ENCODE measurements around the gene NXPH1. TPM values are rescaled to one million over a fixed set of nuclear protein-coding genes. Genes with fewer than 3 reads are reported as not detected.

The NXPH1 gene
- total and polyA plus RNA-seq, 10 donors: not detected

DNA sequence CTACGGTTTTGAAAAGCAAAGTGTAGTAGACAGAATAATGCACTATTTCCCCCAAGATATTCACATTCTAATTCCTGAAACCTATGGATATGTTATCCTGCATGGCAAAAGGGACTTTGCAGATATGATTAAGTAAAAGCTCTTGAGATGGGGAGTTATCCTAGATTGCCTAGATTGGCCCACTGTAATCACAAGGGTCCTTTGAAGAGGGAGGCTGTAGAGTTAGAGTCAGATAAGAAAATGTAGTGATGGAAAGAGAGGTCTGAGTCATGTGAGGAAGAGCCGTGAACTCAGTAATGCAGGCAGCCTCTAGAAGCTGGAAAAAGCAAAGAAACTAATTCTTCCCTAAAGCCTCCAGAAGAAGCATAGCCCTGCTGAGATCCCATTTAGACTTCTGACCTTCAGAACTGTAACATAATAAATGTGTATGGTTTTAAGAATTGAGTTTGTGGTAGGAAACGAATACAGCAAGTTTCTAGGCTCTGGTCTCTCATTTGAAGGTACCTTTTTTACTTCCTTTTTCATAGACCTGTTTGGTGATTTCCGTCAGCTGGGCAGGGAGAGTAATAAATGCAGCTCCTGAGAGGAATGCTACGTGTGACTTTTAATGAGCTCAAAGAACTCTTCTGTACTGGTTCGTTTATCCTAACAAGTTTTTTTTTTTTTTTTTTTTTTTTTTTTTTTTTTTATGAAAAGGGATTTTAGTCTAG is 41.9 kb upstream of the NXPH1 start:
- H3K4me1 ChIP-seq: no peaks in the 10 kb centered on the region
- H3K36me3 ChIP-seq: no peaks in the 10 kb centered on the region
- TF ChIP-seq, protein P1, sequence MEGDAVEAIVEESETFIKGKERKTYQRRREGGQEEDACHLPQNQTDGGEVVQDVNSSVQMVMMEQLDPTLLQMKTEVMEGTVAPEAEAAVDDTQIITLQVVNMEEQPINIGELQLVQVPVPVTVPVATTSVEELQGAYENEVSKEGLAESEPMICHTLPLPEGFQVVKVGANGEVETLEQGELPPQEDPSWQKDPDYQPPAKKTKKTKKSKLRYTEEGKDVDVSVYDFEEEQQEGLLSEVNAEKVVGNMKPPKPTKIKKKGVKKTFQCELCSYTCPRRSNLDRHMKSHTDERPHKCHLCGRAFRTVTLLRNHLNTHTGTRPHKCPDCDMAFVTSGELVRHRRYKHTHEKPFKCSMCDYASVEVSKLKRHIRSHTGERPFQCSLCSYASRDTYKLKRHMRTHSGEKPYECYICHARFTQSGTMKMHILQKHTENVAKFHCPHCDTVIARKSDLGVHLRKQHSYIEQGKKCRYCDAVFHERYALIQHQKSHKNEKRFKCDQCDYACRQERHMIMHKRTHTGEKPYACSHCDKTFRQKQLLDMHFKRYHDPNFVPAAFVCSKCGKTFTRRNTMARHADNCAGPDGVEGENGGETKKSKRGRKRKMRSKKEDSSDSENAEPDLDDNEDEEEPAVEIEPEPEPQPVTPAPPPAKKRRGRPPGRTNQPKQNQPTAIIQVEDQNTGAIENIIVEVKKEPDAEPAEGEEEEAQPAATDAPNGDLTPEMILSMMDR (IDR thresholded peaks at IDR 0.05 in 8 of 11, conservative IDR thresholded peaks at IDR 0.05 in 3 of 11): no peak
- no peak for TF ChIP-seq POLR2A (IDR thresholded peaks at IDR 0.05)
- no peak for TF ChIP-seq POLR2AphosphoS5 (IDR thresholded peaks at IDR 0.05)
- H3K4me3 ChIP-seq: no peak overlapping the region
- intact Hi-C loops (cut with DNase I; ENCODE audit: low total_unique reads): no loop called here
- H3K27ac ChIP-seq: no peak overlapping the region
- H3K9me3 ChIP-seq: no peaks in the 10 kb centered on the region
- no peak for DNase-seq
- 30 to 46% (median 32%) methylated on average over 6 of the region's 6 CpGs for WGBS, 5 donors
- H3K27me3 ChIP-seq (replicated peaks in 1 of 7): peaks cover 0 to 39% (median 0%) of the 10 kb centered on the region in 7 donors

DNA sequence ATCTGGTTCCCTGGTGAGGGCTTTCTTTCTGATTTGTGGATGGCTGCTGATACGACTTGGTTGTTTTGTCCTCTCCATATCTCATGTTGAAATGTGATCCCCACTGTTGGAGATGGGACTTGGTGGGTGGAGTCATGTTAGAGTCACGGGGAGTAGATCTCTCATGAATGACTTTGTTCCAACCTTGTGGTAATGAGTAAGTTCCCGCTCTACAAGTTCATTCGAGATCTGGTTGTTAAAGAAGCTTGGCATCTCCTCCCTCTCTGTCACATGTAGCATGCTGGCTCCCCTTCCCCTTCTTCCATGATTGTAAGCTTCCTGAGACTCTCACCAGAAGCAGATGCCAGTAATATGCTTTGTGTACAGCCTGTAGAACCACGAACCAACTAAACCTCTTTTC is 37.1 kb upstream of the NXPH1 start:
- WGBS, 5 donors: 69 to 74% (median 71%) methylated on average over 5 of the region's 5 CpGs
- TF ChIP-seq, protein P1 (IDR thresholded peaks at IDR 0.05 in 8 of 11, conservative IDR thresholded peaks at IDR 0.05 in 3 of 11): no peak
- TF ChIP-seq POLR2AphosphoS5 (IDR thresholded peaks at IDR 0.05) (no peak), POLR2A (IDR thresholded peaks at IDR 0.05) (no peak)
- H3K4me3 ChIP-seq: no peak overlapping the region
- H3K36me3 ChIP-seq: no peaks in the 10 kb centered on the region
- no peaks in the 10 kb centered on the region for H3K4me1 ChIP-seq
- H3K27me3 ChIP-seq (replicated peaks in 1 of 7): peaks cover 0 to 22% (median 0%) of the 10 kb centered on the region in 7 donors
- H3K9me3 ChIP-seq: no peaks in the 10 kb centered on the region
- no peak for DNase-seq
- intact Hi-C loops (cut with DNase I; ENCODE audit: low total_unique reads): no loop called here
- no peak overlapping the region for H3K27ac ChIP-seq

DNA sequence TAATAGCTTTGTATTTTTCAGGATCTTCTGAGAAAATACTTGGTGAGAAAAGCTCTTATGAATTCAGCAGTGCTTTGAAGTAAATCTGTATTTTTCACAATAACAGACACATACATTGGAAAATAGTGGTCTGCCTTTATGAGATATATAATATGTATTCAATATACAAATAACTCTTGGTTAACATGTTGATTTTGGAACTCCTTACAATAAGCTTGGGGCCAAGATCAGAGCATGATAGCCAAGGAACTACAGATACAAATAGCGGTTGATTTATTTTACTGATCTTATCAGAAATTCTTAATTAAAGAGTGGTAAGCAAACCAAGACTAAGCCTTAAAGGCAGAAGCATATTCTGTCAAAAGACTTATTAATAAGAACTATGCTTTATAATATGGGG is 24.5 kb upstream of the NXPH1 start:
- 90 to 97% (median 93%) methylated on average over 1 of the region's 1 CpG for WGBS, 5 donors
- Histone ChIP-seq H3K9me3 (no peaks in the 10 kb centered on the region), H3K27me3 (replicated peaks in 1 of 7) (no peaks in the 10 kb centered on the region), H3K4me1 (no peaks in the 10 kb centered on the region), H3K36me3 (no peaks in the 10 kb centered on the region), H3K4me3 (no peak overlapping the region), H3K27ac (no peak overlapping the region)
- TF ChIP-seq, protein P1 (IDR thresholded peaks at IDR 0.05 in 8 of 11, conservative IDR thresholded peaks at IDR 0.05 in 3 of 11): no peak
- no peak for TF ChIP-seq POLR2AphosphoS5 (IDR thresholded peaks at IDR 0.05)
- no peak for TF ChIP-seq POLR2A (IDR thresholded peaks at IDR 0.05)
- DNase-seq: no peak
- intact Hi-C loops (cut with DNase I; ENCODE audit: low total_unique reads): no loop called here

DNA sequence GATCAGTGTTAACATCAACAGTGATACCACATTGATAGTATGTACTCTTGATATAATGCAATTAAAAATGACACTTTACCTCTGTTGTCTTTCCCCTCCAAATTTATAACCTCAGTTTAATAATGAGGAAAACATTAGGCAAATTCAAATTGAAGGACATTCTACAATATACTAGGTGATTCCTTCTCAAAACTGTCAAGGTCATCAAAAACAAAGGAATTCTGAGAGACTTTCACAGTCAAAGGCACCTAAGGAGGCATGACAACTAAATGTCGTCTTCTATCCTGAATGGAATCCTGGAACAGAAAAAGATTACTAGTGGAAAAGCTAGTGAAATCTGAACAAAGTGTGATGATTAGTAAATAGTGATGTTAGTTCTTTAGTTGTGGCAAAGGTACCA is 22.3 kb upstream of the NXPH1 start:
- H3K27ac ChIP-seq: no peak overlapping the region
- H3K9me3 ChIP-seq: no peaks in the 10 kb centered on the region
- H3K27me3 ChIP-seq (replicated peaks in 1 of 7): no peaks in the 10 kb centered on the region
- H3K36me3 ChIP-seq: no peaks in the 10 kb centered on the region
- H3K4me1 ChIP-seq: no peaks in the 10 kb centered on the region
- TF ChIP-seq POLR2AphosphoS5 (IDR thresholded peaks at IDR 0.05) (no peak), POLR2A (IDR thresholded peaks at IDR 0.05) (no peak)
- TF ChIP-seq, protein P1 (IDR thresholded peaks at IDR 0.05 in 8 of 11, conservative IDR thresholded peaks at IDR 0.05 in 3 of 11): no peak
- H3K4me3 ChIP-seq: no peak overlapping the region
- WGBS, 5 donors: 76 to 89% (median 79%) methylated on average over 1 of the region's 1 CpG
- DNase-seq: no peak
- intact Hi-C loops (cut with DNase I; ENCODE audit: low total_unique reads): no loop called here

Measured in spleen (tissue), 11 donors.